ENCODE results near the gene DNAJC24. TPM values are rescaled to one million over a fixed set of nuclear protein-coding genes. Genes with fewer than 3 reads are reported as not detected.

Gene DNAJC24
- total and polyA plus RNA-seq, 2 donors from 2014 or later: 5.7 to 15.2 TPM

DNA sequence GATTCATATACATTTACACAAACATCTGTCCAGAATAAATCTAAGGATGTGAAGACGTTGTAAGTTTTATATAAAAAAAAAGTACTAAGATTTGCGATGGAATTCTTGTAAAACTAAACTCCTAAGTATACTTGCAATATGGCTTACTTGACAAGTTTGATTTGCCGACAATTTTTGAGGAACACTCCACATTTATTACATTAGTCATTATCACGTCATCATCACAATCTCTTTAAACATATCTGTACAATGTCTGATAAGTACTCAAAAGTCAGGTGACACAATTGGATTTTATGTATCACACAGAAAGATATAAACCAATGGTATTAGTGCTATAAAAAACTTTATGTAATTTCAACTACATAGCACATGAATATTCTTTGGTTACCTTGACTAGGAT, 109.4 kb downstream of the DNAJC24 start:
- intact Hi-C loops (cut with DNase I): no loop called here
- Histone ChIP-seq H3K9me3 (ENCODE audit: control insufficient read depth in 2 of 3, insufficient read depth in 1 of 3, low read length in 3 of 3) (no peaks in the 10 kb centered on the region), H3K4me1 (ENCODE audit: control insufficient read depth in 2 of 3, insufficient read depth in 2 of 3, low read depth in 1 of 3, low read length in 3 of 3) (no peaks in the 10 kb centered on the region), H3K9ac (ENCODE audit: low read length in 3 of 3) (no peak overlapping the region), H3K27me3 (ENCODE audit: control insufficient read depth, insufficient read depth, low read length) (no peaks in the 10 kb centered on the region), H3K4me3 (ENCODE audit: low read length in 3 of 3) (no peak overlapping the region), H3K36me3 (ENCODE audit: control insufficient read depth in 2 of 3, insufficient read depth in 3 of 3, low read length in 3 of 3) (no peaks in the 10 kb centered on the region), H3K27ac (ENCODE audit: low read depth in 2 of 2, low read length in 2 of 2) (no peak overlapping the region)
- TF ChIP-seq, protein P1, sequence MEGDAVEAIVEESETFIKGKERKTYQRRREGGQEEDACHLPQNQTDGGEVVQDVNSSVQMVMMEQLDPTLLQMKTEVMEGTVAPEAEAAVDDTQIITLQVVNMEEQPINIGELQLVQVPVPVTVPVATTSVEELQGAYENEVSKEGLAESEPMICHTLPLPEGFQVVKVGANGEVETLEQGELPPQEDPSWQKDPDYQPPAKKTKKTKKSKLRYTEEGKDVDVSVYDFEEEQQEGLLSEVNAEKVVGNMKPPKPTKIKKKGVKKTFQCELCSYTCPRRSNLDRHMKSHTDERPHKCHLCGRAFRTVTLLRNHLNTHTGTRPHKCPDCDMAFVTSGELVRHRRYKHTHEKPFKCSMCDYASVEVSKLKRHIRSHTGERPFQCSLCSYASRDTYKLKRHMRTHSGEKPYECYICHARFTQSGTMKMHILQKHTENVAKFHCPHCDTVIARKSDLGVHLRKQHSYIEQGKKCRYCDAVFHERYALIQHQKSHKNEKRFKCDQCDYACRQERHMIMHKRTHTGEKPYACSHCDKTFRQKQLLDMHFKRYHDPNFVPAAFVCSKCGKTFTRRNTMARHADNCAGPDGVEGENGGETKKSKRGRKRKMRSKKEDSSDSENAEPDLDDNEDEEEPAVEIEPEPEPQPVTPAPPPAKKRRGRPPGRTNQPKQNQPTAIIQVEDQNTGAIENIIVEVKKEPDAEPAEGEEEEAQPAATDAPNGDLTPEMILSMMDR (IDR thresholded peaks at IDR 0.05; ENCODE audit: borderline replicate concordance, extremely low read depth, insufficient read depth): no peak
- DNase-seq (no peak), FAIRE-seq (no peak)

DNA sequence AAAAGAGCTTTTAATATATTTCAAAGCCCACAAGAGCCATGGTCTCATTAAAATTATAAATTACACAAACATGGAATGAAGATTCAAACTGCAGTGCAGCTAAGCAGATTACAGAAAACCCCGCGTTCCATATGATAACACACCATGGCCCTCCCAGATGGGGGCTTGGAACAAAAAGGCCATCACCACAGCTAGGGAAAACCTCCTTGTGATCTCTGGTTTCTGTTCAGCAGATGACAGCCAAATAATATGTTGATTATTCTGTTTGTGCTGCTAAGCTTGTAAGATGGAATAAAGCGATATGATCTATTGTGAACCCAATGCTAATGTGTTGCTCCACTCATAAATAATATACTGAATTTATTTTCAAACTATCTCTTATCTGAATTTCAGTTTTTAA, 111.3 kb downstream of the DNAJC24 start:
- no peaks in the 10 kb centered on the region for H3K9me3 ChIP-seq (ENCODE audit: control insufficient read depth in 2 of 3, insufficient read depth in 1 of 3, low read length in 3 of 3)
- H3K4me3 ChIP-seq (ENCODE audit: low read length in 3 of 3): no peak overlapping the region
- DNase-seq (no peak), FAIRE-seq (no peak)
- no peak overlapping the region for H3K27ac ChIP-seq (ENCODE audit: low read depth in 2 of 2, low read length in 2 of 2)
- TF ChIP-seq, protein P1 (IDR thresholded peaks at IDR 0.05; ENCODE audit: borderline replicate concordance, extremely low read depth, insufficient read depth): no peak
- no peaks in the 10 kb centered on the region for H3K36me3 ChIP-seq (ENCODE audit: control insufficient read depth in 2 of 3, insufficient read depth in 3 of 3, low read length in 3 of 3)
- no peaks in the 10 kb centered on the region for H3K27me3 ChIP-seq (ENCODE audit: control insufficient read depth, insufficient read depth, low read length)
- no peak overlapping the region for H3K9ac ChIP-seq (ENCODE audit: low read length in 3 of 3)
- no peaks in the 10 kb centered on the region for H3K4me1 ChIP-seq (ENCODE audit: control insufficient read depth in 2 of 3, insufficient read depth in 2 of 3, low read depth in 1 of 3, low read length in 3 of 3)
- intact Hi-C loops (cut with DNase I): no loop called here

Other genes with a start within 250 kb of the DNAJC24 start
- 6.6 TPM for gene DCDC1, start 121 bp upstream of the DNAJC24 start, total RNA-seq
- gene DCDC1, start 121 bp upstream of the DNAJC24 start, polyA plus RNA-seq (ENCODE audit: insufficient read depth, low read depth, low replicate concordance): 0.39 TPM
- gene IMMP1L, start 139.8 kb downstream of the DNAJC24 start, total RNA-seq: 23.8 TPM
- 127 TPM for gene IMMP1L, start 139.8 kb downstream of the DNAJC24 start, polyA plus RNA-seq (ENCODE audit: insufficient read depth, low read depth, low replicate concordance)
- gene ELP4, start 139.9 kb downstream of the DNAJC24 start, total RNA-seq: 20.3 TPM
- 26.2 TPM for gene ELP4, start 139.9 kb downstream of the DNAJC24 start, polyA plus RNA-seq (ENCODE audit: insufficient read depth, low read depth, low replicate concordance)

Measured in kidney (tissue), 14 donors.